ENCODE results near the gene MLLT10. TPM values are rescaled to one million over a fixed set of nuclear protein-coding genes. Genes with fewer than 3 reads are reported as not detected.

Gene MLLT10
- total RNA-seq, 1 experiment from 2014 or later: 58.4 TPM

- BruUV-seq (replicated peaks): TSS peak; percentile 4
- POLR2A ChIA-PET (ENCODE audit: low non-redundant PET): no interaction called here
- CTCF ChIA-PET: no interaction called here
Measured at GRCh38 chr10:21519397-21519933, 14.6 kb upstream of the MLLT10 start.

GRCh38 chr10:21519941-21520436, 14.0 kb upstream of the MLLT10 start:
- no peaks in the 10 kb centered on the region for H3K27me3 ChIP-seq (replicated peaks; ENCODE audit: insufficient read depth, low read depth, low read length, poor library complexity)
- intact Hi-C loops (cut with micrococcal nuclease; ENCODE audit: unreplicated experiment): loop anchor here (5.0 kb wide), 1 partner anchor 212 kb away; no protein-coding TSS in a partner anchor
- peak overlapping the region; percentile 59 for H3K4me3 ChIP-seq (ENCODE audit: low read depth, low read length, poor library complexity, severe bottlenecking)
- ChIA-PET CTCF (interaction anchor here (0.5 kb wide), 1 partner anchor 23 kb away, joined by 7 read pairs; no protein-coding TSS in a partner anchor), POLR2A (ENCODE audit: low non-redundant PET) (no interaction called here)
- peaks cover 65% of the 10 kb centered on the region for H3K4me1 ChIP-seq (ENCODE audit: insufficient read depth, low read length, poor library complexity, severe bottlenecking)
- peak overlapping the region; percentile 78 for H3K27ac ChIP-seq (ENCODE audit: low read depth, low read length, poor library complexity, severe bottlenecking)
- no peaks in the 10 kb centered on the region for H3K9me3 ChIP-seq (ENCODE audit: low read depth, low read length, poor library complexity, severe bottlenecking)
- DNase-seq (ENCODE audit: low spot score): peak; percentile 73
- TF ChIP-seq EZH2 (IDR thresholded peaks at IDR 0.05; ENCODE audit: borderline replicate concordance, low read depth, low read length, poor library complexity, severe bottlenecking) (no peak), CTCF (conservative IDR thresholded peaks at IDR 0.05; ENCODE audit: low read depth, low read length) (no peak)
- no peaks in the 10 kb centered on the region for H3K36me3 ChIP-seq (ENCODE audit: insufficient read depth, low read length, poor library complexity, severe bottlenecking)
- BruUV-seq (replicated peaks): no TSS peak

More at GRCh38 chr10:21519397-21519933, 14.6 kb upstream of the MLLT10 start:
- Histone ChIP-seq H3K4me1 (ENCODE audit: insufficient read depth, low read length, poor library complexity, severe bottlenecking) (peaks cover 67% of the 10 kb centered on the region), H3K27me3 (replicated peaks; ENCODE audit: insufficient read depth, low read depth, low read length, poor library complexity) (no peaks in the 10 kb centered on the region), H3K4me3 (ENCODE audit: low read depth, low read length, poor library complexity, severe bottlenecking) (peak overlapping the region; percentile 59), H3K27ac (ENCODE audit: low read depth, low read length, poor library complexity, severe bottlenecking) (peak overlapping the region; percentile 78), H3K9me3 (ENCODE audit: low read depth, low read length, poor library complexity, severe bottlenecking) (no peaks in the 10 kb centered on the region), H3K36me3 (ENCODE audit: insufficient read depth, low read length, poor library complexity, severe bottlenecking) (no peaks in the 10 kb centered on the region)
- intact Hi-C loops (cut with micrococcal nuclease; ENCODE audit: unreplicated experiment): loop anchor here (5.0 kb wide), 1 partner anchor 213 kb away; no protein-coding TSS in a partner anchor
- TF ChIP-seq CTCF (conservative IDR thresholded peaks at IDR 0.05; ENCODE audit: low read depth, low read length) (no peak), EZH2 (IDR thresholded peaks at IDR 0.05; ENCODE audit: borderline replicate concordance, low read depth, low read length, poor library complexity, severe bottlenecking) (no peak)
- no peak for DNase-seq (ENCODE audit: low spot score)

GRCh38 chr10:21520509-21520908, 13.5 kb upstream of the MLLT10 start:
- DNase-seq (ENCODE audit: low spot score): no peak
- BruUV-seq (replicated peaks): no TSS peak
- no peaks in the 10 kb centered on the region for H3K9me3 ChIP-seq (ENCODE audit: low read depth, low read length, poor library complexity, severe bottlenecking)
- TF ChIP-seq EZH2 (IDR thresholded peaks at IDR 0.05; ENCODE audit: borderline replicate concordance, low read depth, low read length, poor library complexity, severe bottlenecking): no peak
- no peak for TF ChIP-seq CTCF (conservative IDR thresholded peaks at IDR 0.05; ENCODE audit: low read depth, low read length)
- no peaks in the 10 kb centered on the region for H3K27me3 ChIP-seq (replicated peaks; ENCODE audit: insufficient read depth, low read depth, low read length, poor library complexity)
- ChIA-PET CTCF (interaction anchor here (0.5 to 0.6 kb wide), 2 partner anchors 24 to 483 kb away, joined by 7 read pairs; no protein-coding TSS in a partner anchor), POLR2A (ENCODE audit: low non-redundant PET) (no interaction called here)
- intact Hi-C loops (cut with micrococcal nuclease; ENCODE audit: unreplicated experiment): no loop called here
- peaks cover 60% of the 10 kb centered on the region for H3K4me1 ChIP-seq (ENCODE audit: insufficient read depth, low read length, poor library complexity, severe bottlenecking)
- peak overlapping the region; percentile 2 for H3K4me3 ChIP-seq (ENCODE audit: low read depth, low read length, poor library complexity, severe bottlenecking)
- peak overlapping the region; percentile 49 for H3K27ac ChIP-seq (ENCODE audit: low read depth, low read length, poor library complexity, severe bottlenecking)
- H3K36me3 ChIP-seq (ENCODE audit: insufficient read depth, low read length, poor library complexity, severe bottlenecking): no peaks in the 10 kb centered on the region
